T-helper 9 cell (primary cell): Measurements from ENCODE around the gene S100A11.
A peak's percentile ranks its signal among the peaks of the same experiment; 100 is the strongest.

Source experiments
- DNase-seq: peaks from one replicate; pipeline ENCODE4 v3.0.0-alpha.2; 2020

S100A11 gene

GRCh38 chr1:152038871-152039270 lies 2.1 kb upstream of the S100A11 start:
- no peak for DNase-seq

- DNase-seq: no peak
Measured at GRCh38 chr1:152035539-152036266, 1.1 kb downstream of the S100A11 start.

GRCh38 chr1:152034654-152035538 lies 1.9 kb downstream of the S100A11 start:
- peak; percentile 48 for DNase-seq

- DNase-seq: no peak
Measured at GRCh38 chr1:152034324-152034653, 2.5 kb downstream of the S100A11 start.

GRCh38 chr1:152029929-152030211 lies 6.9 kb downstream of the S100A11 start:
- DNase-seq: no peak

- no peak for DNase-seq
Measured at GRCh38 chr1:152029144-152029928, 7.5 kb downstream of the S100A11 start.

GRCh38 chr1:152026895-152027294 lies 9.9 kb downstream of the S100A11 start:
- DNase-seq: no peak

- DNase-seq: no peak
Measured at GRCh38 chr1:152024223-152024622, 12.6 kb downstream of the S100A11 start.

GRCh38 chr1:152023221-152023620 lies 13.6 kb downstream of the S100A11 start:
- DNase-seq: no peak

- no peak for DNase-seq
Measured at GRCh38 chr1:152022474-152022873, 14.3 kb downstream of the S100A11 start.

- no peak for DNase-seq
Measured at GRCh38 chr1:152021569-152021968, 15.2 kb downstream of the S100A11 start.

GRCh38 chr1:152020849-152021248 lies 16.0 kb downstream of the S100A11 start:
- no peak for DNase-seq

- DNase-seq: no peak
Measured at GRCh38 chr1:152018537-152018936, 18.3 kb downstream of the S100A11 start.

GRCh38 chr1:152015766-152016165 lies 21.0 kb downstream of the S100A11 start:
- DNase-seq: no peak

- DNase-seq: no peak
Measured at GRCh38 chr1:152014943-152015342, 21.9 kb downstream of the S100A11 start.

- DNase-seq: no peak
Measured at GRCh38 chr1:152013664-152014237, 23.1 kb downstream of the S100A11 start.

- no peak for DNase-seq
Measured at GRCh38 chr1:152009691-152010090, 27.1 kb downstream of the S100A11 start.

GRCh38 chr1:152007047-152007446 lies 29.8 kb downstream of the S100A11 start:
- DNase-seq: no peak

GRCh38 chr1:152005360-152005912 lies 31.4 kb downstream of the S100A11 start:
- no peak for DNase-seq

- DNase-seq: no peak
Measured at GRCh38 chr1:152003846-152004442, 32.9 kb downstream of the S100A11 start.

- DNase-seq: no peak
Measured at GRCh38 chr1:152002960-152003359, 33.8 kb downstream of the S100A11 start.
